ENCODE measurements around the gene ADIPOR2.

The ADIPOR2 gene, protein sequence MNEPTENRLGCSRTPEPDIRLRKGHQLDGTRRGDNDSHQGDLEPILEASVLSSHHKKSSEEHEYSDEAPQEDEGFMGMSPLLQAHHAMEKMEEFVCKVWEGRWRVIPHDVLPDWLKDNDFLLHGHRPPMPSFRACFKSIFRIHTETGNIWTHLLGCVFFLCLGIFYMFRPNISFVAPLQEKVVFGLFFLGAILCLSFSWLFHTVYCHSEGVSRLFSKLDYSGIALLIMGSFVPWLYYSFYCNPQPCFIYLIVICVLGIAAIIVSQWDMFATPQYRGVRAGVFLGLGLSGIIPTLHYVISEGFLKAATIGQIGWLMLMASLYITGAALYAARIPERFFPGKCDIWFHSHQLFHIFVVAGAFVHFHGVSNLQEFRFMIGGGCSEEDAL

DNA sequence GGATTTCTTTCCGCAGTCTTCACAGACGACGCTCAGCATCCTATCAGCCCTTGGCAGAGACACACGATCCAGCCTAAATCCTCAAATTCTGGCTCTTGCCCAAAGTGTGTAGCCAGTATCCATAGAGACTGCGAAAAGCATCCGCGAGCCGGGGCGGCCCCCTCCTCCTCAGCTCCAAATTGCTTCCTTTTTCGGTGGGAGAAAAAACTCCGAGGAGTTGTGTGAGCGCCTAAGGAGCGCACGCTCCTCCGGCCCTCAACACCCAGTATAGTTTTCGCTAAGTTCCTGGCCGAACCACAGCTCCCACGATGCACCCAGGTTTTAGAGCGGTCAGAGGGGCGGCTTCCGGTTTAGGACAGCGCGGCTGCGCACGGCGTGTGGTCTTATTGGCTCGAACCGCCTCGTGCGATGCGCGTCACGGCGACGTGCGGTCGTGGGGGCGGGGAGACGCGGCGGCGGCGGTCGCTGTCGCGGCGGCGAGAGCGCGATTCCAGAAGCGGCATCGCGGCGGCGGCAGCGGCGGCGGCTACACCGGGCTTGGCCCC lies at the start of gene ADIPOR2:
Gene ADIPOR2 (plus strand): TSS at position 493 of the 545 bp plus-strand sequence. CDS start 63,274 bp downstream, outside the sequence.
- DNase-seq (ENCODE audit: insufficient read length, low spot score) = peak; percentile 86
- peak; percentile 93 for FAIRE-seq

DNA sequence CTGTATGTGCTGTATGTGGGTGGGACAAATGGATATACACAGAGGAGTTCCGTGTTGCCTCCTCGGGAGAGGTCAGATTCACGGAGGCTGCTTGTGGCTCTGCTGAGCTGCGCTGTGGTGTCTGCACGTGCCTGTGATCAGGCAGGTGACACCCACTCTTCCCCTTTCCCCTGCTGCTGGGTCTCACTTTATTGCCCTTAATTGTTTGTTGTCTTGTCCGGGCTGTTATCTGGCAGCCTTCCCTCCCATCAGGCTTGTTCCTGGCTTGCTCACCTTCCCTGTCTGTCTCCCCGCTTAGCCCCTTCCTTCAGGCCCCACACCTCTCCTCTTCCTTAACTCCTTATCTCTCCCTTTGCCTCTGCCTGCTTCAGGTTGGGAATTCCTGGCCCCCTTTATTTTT lies 48.4 kb upstream of the ADIPOR2 start:
- no peak for DNase-seq (ENCODE audit: insufficient read length, low spot score)
- no peak for FAIRE-seq

GRCh38 chr12:1643043-1643442 lies 47.8 kb upstream of the ADIPOR2 start:
- FAIRE-seq = no peak
- DNase-seq (ENCODE audit: insufficient read length, low spot score) = no peak

- DNase-seq (ENCODE audit: insufficient read length, low spot score) (no peak), FAIRE-seq (no peak)
These were observed 46.9 kb upstream of the ADIPOR2 start for GRCh38 chr12:1643905-1644533.

GRCh38 chr12:1644534-1645438 lies 46.1 kb upstream of the ADIPOR2 start:
- no peak for DNase-seq (ENCODE audit: insufficient read length, low spot score)
- FAIRE-seq = no peak

GRCh38 chr12:1645819-1646218 lies 45.1 kb upstream of the ADIPOR2 start:
- no peak for FAIRE-seq
- no peak for DNase-seq (ENCODE audit: insufficient read length, low spot score)

GRCh38 chr12:1646569-1647284 lies 44.1 kb upstream of the ADIPOR2 start:
- DNase-seq (ENCODE audit: insufficient read length, low spot score) = no peak
- FAIRE-seq = no peak

DNA sequence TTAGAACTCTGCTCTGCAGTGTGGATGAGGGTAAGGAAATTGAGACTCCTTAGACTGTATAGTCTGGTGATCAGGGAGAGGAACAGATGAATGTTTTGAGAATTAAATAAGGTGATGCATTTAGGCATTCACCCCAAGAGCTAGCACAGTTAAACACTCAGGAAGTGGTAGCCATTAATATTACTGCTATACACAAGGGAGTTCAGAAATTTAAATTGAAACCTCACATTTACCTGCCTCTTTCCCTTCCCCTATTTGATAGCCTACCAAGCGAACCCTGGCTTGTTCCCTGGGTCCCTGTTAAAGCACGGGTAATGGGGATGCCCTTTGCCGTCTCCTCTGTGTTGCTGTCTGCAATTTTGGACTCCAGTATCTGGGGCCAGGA lies 43.6 kb upstream of the ADIPOR2 start:
- no peak for DNase-seq (ENCODE audit: insufficient read length, low spot score)
- no peak for FAIRE-seq

DNA sequence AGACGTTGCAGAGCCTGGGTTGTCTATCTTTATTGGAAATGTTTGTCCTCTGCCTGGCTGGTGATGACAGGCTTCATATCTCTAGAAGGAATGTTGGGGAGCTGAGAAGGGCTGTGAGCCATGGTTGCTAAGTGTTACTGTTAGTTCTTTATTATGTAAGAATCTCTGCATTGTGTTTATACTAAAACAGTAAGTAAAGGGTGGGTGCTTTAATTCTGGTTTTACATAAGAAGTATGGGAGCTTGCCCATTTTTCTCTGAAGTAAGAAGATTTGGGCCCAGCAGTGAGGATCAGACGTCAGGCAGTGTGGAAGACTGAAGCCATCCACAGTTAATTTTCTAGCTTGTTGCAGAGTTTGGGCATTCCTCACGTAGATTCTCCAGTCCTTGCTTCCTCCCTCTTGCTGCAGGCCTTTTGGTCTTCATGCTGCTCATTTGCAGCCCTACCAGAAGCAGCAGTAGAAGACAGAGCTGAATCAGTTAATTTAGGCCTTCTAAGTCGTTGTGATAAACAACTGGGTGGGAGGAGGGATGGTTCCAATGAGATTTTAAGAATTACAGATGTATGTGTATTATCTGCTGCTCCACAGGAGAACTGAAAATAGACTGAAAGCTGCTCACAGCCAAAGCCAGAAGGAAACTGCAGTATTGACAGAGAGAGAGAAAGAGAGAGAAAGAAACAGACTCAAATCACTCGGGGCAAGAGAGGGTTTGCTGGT lies 40.5 kb upstream of the ADIPOR2 start:
- no peak for FAIRE-seq
- DNase-seq (ENCODE audit: insufficient read length, low spot score) = no peak

DNA sequence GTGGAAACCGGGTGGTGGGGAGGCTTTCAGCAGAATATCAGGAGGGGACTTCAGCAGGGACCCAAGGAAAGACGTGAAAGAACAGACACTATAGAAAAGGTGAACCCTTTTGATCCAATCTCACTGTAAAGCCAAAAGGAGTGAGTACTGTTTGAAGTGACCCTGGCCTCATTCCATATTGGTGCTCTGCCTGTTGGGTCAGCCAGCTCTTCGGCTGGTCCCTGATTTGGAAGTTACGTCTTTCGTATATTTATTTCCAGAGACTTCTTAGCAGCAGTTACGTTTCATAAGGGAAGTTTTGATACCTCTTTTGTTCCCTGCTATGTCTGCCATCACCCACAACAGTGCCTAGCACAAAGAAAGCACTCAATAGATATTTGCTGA lies 39.9 kb upstream of the ADIPOR2 start:
- no peak for DNase-seq (ENCODE audit: insufficient read length, low spot score)
- no peak for FAIRE-seq

DNA sequence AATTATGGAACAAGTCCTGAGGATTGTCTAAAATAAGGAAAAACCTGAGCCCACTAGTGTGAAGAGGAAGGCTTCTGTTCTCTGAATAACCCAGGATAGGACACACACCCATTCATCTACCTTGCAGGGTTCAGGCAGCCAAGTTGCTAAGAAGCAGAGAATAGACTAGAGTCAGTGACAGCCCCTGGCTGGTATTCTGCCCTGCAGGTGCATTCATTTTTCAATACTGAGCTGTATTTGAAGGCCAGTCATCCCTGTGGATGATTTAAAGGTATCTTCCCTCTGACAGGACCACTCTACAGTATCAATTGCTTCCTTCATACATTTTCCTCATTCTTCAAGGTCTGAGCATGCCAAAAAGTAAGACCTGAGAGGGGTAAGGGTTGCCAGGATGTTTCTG lies 38.9 kb upstream of the ADIPOR2 start:
- no peak for FAIRE-seq
- no peak for DNase-seq (ENCODE audit: insufficient read length, low spot score)

DNA sequence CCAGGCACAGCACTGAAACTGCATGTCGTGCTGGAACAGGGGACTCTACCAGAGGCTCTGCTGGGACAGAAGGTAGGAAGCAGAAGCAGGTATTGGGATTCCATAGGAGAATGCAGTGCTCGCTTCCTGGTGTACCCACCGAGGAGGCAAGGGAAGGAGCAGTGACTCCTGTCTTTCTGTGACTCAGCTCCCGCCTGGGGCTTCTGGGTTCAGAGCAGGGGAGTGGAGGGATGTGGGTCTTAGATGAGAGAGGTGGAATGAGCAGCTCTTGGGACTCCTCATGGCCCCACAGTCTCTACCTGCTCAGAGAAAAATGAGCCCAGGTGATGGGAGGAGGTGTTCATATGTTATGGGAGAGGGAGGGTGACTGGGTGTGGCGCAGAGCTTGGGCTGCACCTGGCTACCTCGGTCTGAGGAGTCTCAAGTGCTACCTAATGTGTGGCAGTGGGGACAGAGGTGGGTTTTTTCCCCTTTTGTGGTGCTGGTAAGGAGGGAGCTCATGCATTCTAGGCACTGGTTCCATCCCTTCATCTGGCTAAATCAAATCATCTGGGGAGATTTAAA lies 35.6 kb upstream of the ADIPOR2 start:
- no peak for DNase-seq (ENCODE audit: insufficient read length, low spot score)
- no peak for FAIRE-seq

DNA sequence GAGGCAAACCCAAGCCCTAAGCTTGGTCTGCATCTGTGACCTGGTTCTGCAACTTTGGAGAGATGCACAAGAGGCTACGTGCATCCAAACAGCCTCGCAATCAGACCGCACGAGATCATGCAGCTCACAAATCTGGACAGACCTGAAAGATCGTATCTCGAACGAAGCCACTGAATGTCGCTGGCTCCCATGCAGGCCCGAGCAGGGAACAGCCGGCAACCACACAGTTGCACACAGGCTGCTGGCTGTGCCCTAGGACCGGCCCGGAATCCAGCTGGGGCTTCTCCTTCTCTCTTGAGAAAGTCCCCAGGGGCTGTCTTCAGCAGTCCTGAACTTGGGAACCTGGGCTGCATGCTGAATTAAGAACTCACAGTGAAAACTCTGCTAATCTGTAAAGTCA lies 34.0 kb upstream of the ADIPOR2 start:
- FAIRE-seq = no peak
- DNase-seq (ENCODE audit: insufficient read length, low spot score) = no peak

DNA sequence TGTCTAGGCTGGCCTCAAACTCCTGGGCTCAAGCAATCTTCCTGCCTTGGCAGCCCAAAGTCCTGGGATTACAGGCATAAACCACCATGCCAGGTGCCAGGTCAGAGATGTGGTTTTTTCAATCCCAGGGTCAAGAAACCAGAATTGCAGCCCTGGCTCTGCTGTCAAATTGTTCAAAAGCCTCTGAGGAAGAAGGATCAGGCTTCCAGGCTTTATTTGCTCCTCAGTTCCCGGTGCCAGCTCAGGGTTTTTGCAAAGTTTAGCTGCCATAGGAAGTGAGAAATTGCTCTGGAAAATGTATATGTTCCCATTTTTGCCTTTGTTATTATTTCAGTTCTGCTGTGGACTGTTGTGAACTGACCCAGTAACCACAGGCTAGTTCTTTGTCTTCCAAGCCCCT lies 33.2 kb upstream of the ADIPOR2 start:
- FAIRE-seq (no peak), DNase-seq (ENCODE audit: insufficient read length, low spot score) (no peak)

DNA sequence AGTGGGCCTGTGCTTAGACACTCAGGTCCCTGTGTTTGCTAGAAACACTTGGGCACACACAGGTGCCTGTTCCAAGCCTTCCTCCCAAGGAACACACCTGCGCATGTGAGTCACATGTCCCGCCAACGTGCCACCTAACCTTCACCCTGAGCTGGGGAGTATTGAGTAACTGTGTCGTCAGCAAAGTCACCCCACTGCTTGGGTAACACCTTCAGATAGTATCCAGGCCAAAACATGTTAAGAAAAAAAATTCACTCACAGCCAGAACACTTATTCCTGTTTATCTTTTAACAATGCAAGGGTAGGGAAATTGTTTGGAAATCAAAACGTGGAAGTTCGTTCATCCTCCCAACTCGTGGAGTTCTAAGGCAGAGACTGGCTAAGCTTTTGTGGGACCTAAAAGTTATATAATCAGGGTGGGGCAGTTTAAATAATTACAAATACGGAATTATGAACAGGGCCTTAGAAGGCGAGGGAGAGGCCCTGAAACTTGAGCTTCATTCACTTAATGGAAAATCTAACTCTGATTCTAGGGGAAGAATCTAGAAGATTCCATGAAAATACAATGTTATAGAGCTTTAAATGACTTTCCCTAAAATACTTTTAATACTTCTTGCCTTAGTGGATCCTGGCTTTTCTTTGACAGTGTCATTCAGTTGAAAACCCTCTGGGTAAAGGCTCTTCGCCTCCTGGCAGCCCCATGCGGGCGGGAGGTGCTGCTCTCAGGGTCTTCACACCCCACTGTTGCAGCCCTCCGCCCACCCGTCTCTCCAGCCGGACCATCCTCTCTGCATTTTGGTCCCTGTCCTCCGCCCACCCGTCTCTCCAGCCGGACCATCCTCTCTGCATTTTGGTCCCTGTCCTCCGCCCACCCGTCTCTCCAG lies 30.3 kb upstream of the ADIPOR2 start:
- FAIRE-seq (no peak), DNase-seq (ENCODE audit: insufficient read length, low spot score) (no peak)

GRCh38 chr12:1661553-1662335 lies 29.1 kb upstream of the ADIPOR2 start:
- DNase-seq (ENCODE audit: insufficient read length, low spot score) (peak; percentile 79), FAIRE-seq (peak; percentile 70)

DNA sequence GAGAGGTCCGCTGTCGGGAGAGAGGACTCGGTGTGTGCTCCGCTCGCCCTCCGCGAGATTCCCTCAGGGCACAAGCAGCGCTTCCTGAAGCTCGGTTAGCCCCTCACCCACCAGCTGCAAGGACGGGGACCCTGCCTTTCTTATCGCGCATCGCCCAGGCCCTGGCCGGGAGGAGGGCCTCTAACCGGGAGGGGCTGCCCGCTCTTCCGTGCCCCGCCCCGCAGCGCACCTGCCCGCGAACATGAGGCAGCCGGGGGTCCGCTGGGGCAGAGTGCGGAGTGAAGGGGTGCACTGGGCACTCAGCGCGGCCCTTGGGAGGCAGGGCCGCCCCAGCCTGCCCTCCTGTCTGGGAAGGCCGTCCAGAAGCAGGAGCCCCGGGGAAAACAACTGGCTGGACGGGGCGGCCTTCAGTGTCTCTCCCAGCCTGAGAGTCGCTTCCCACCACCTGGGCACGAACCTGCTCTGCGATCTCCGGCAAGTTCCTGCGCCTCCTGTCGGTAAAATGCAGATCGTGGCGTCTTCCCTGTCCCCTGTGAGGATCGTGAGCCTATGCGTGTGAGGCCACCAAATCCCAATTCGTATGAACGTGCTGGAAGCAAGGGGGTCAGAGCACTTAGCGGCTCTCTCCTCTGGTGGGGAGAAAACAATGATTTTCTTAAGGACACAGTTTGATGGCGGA lies 28.0 kb upstream of the ADIPOR2 start:
- DNase-seq (ENCODE audit: insufficient read length, low spot score) (no peak), FAIRE-seq (no peak)

All from GM19239 (cell line).